Mononuclear cell (primary cell): ENCODE results near the gene SMAD2. TPM values are rescaled to one million over a fixed set of nuclear protein-coding genes. Genes with fewer than 3 reads are reported as not detected.

Experiments
- H3K27me3 ChIP-seq: 2 replicates; pipeline ENCODE4 v1.6.0; 2011; ENCODE audit warnings: low read length, control low read depth; ENCODE audit not compliant: insufficient read depth
- H3K4me1 ChIP-seq: 2 replicates; pipeline ENCODE4 v1.5.1; 2011; ENCODE audit warnings: mild to moderate bottlenecking, low read length, control low read depth; ENCODE audit not compliant: insufficient read depth
- H3K4me3 ChIP-seq: 2 replicates; pipeline ENCODE4 v1.5.1; 2011; ENCODE audit warnings: mild to moderate bottlenecking, low read length, moderate library complexity
- H3K9me3 ChIP-seq: 2 replicates; pipeline ENCODE4 v1.5.1; 2011; ENCODE audit warnings: low read depth, mild to moderate bottlenecking, control low read depth, low read length
- total RNA-seq: library from RNA; depleted of rRNA; stranded (reverse); fragments of >200 nt; gene quantifications from one replicate; pipeline ENCODE4 v1.2.3, GENCODE V29; 2012

SMAD2 gene
- total RNA-seq, 1 donor, result 106 TPM

- no peaks in the 10 kb centered on the region for H3K9me3 ChIP-seq
These were observed 37.4 kb downstream of the SMAD2 start for GRCh38 chr18:47893047-47893446.

GRCh38 chr18:47888156-47888555, 42.3 kb downstream of the SMAD2 start:
- Histone ChIP-seq H3K4me1 (peaks cover 4% of the 10 kb centered on the region), H3K27me3 (no peaks in the 10 kb centered on the region), H3K9me3 (no peaks in the 10 kb centered on the region), H3K4me3 (no peak overlapping the region)

More at GRCh38 chr18:47893047-47893446, 37.4 kb downstream of the SMAD2 start:
- H3K4me1 ChIP-seq, result peaks cover 4% of the 10 kb centered on the region
- no peaks in the 10 kb centered on the region for H3K27me3 ChIP-seq
- no peak overlapping the region for H3K4me3 ChIP-seq

- Histone ChIP-seq H3K9me3 (no peaks in the 10 kb centered on the region), H3K4me3 (no peak overlapping the region), H3K27me3 (no peaks in the 10 kb centered on the region), H3K4me1 (peaks cover 4% of the 10 kb centered on the region)
These were observed 43.2 kb downstream of the SMAD2 start for GRCh38 chr18:47887227-47887626.

- H3K9me3 ChIP-seq, result no peaks in the 10 kb centered on the region
- H3K4me3 ChIP-seq, result no peak overlapping the region
- no peaks in the 10 kb centered on the region for H3K27me3 ChIP-seq
- H3K4me1 ChIP-seq, result peaks cover 4% of the 10 kb centered on the region
These were observed 46.6 kb downstream of the SMAD2 start for GRCh38 chr18:47883771-47884413.

- Histone ChIP-seq H3K9me3 (no peaks in the 10 kb centered on the region), H3K4me3 (no peak overlapping the region), H3K27me3 (no peaks in the 10 kb centered on the region), H3K4me1 (no peaks in the 10 kb centered on the region)
These were observed 47.8 kb downstream of the SMAD2 start for GRCh38 chr18:47882641-47883040.

- Histone ChIP-seq H3K4me1 (no peaks in the 10 kb centered on the region), H3K4me3 (no peak overlapping the region), H3K27me3 (no peaks in the 10 kb centered on the region), H3K9me3 (no peaks in the 10 kb centered on the region)
These were observed 48.6 kb downstream of the SMAD2 start for GRCh38 chr18:47881752-47882455.

GRCh38 chr18:47881042-47881441, 49.4 kb downstream of the SMAD2 start:
- Histone ChIP-seq H3K4me3 (no peak overlapping the region), H3K27me3 (no peaks in the 10 kb centered on the region), H3K4me1 (no peaks in the 10 kb centered on the region), H3K9me3 (no peaks in the 10 kb centered on the region)

GRCh38 chr18:47877892-47878291, 52.6 kb downstream of the SMAD2 start:
- H3K4me1 ChIP-seq, result no peaks in the 10 kb centered on the region
- H3K4me3 ChIP-seq, result no peak overlapping the region
- no peaks in the 10 kb centered on the region for H3K27me3 ChIP-seq
- H3K9me3 ChIP-seq, result no peaks in the 10 kb centered on the region

- Histone ChIP-seq H3K27me3 (no peaks in the 10 kb centered on the region), H3K4me3 (no peak overlapping the region), H3K9me3 (no peaks in the 10 kb centered on the region), H3K4me1 (no peaks in the 10 kb centered on the region)
These were observed 53.6 kb downstream of the SMAD2 start for GRCh38 chr18:47876813-47877212.

GRCh38 chr18:47873625-47874024, 56.8 kb downstream of the SMAD2 start:
- Histone ChIP-seq H3K4me1 (no peaks in the 10 kb centered on the region), H3K27me3 (no peaks in the 10 kb centered on the region), H3K9me3 (no peaks in the 10 kb centered on the region), H3K4me3 (no peak overlapping the region)

GRCh38 chr18:47872426-47872825, 58.0 kb downstream of the SMAD2 start:
- Histone ChIP-seq H3K27me3 (no peaks in the 10 kb centered on the region), H3K9me3 (no peaks in the 10 kb centered on the region), H3K4me3 (no peak overlapping the region), H3K4me1 (no peaks in the 10 kb centered on the region)

- Histone ChIP-seq H3K4me3 (no peak overlapping the region), H3K4me1 (no peaks in the 10 kb centered on the region), H3K9me3 (no peaks in the 10 kb centered on the region), H3K27me3 (no peaks in the 10 kb centered on the region)
These were observed 59.2 kb downstream of the SMAD2 start for GRCh38 chr18:47871288-47871687.

- H3K4me3 ChIP-seq, result no peak overlapping the region
- no peaks in the 10 kb centered on the region for H3K4me1 ChIP-seq
- H3K9me3 ChIP-seq, result no peaks in the 10 kb centered on the region
- no peaks in the 10 kb centered on the region for H3K27me3 ChIP-seq
These were observed 59.9 kb downstream of the SMAD2 start for GRCh38 chr18:47870605-47871004.

GRCh38 chr18:47868744-47869143, 61.7 kb downstream of the SMAD2 start:
- H3K4me1 ChIP-seq, result no peaks in the 10 kb centered on the region
- no peaks in the 10 kb centered on the region for H3K9me3 ChIP-seq
- no peaks in the 10 kb centered on the region for H3K27me3 ChIP-seq
- H3K4me3 ChIP-seq, result no peak overlapping the region

- Histone ChIP-seq H3K9me3 (no peaks in the 10 kb centered on the region), H3K27me3 (no peaks in the 10 kb centered on the region), H3K4me3 (no peak overlapping the region), H3K4me1 (no peaks in the 10 kb centered on the region)
These were observed 65.3 kb downstream of the SMAD2 start for GRCh38 chr18:47865183-47865582.

- H3K4me1 ChIP-seq, result no peaks in the 10 kb centered on the region
- H3K9me3 ChIP-seq, result peaks cover 15% of the 10 kb centered on the region
- H3K27me3 ChIP-seq, result no peaks in the 10 kb centered on the region
- H3K4me3 ChIP-seq, result no peak overlapping the region
These were observed 67.4 kb downstream of the SMAD2 start for GRCh38 chr18:47863041-47863440.
